Cortex of kidney (tissue), 1 donor: ENCODE results near the gene ZBTB17.
"Not testable (repeated sequence)": the region's sequence is repeated elsewhere in the genome, so short reads cannot be mapped to it uniquely, and the experiment has no call there.

Experiments used
- DNase-seq: peaks from one replicate; lab custom pipeline; 2025; lab: John Stamatoyannopoulos, UW

The ZBTB17 gene

DNA sequence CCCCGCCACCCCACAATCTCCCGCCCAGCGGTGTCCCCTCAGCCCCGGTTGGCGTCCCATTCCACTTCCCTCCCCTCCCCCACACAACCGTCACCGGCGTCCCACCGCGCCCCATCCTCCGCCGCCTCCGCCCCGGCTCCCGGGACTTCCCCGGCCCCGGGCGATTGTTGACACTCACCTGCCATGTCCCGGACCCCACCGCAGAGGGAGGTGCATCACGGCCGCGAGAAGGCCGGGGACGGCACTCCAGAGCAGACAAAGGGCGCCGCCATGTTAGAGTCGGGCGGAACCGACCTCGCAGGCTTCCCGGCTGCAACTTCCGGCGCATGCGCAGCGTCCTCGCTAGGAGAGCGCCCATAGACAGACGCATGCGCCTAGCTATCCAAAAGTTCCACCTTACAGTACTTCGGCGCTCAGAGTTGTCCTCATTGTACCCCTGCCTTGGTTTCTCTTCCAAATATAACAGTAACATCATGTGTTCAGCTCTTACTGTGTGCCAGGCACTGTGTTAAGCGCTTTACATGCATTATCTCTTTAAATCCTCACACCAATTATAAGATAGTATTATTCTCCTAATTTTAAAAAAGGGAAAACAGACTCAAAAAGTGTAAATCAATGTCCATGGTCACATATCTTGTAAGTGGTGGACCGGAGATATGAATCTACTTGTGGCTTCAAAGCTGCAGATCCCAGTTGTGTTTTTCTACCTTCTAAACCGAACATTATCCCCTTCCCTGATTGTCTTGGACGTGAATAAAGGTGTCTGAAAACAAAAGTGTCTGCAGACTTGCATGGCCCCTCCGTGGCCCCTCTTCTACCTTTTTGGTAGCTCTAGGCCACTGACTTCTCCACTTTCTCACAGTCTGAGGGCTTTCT, at the start of gene ZBTB17:
Gene ZBTB17, minus strand, starts transcription at position 297 of the 876 bp plus-strand sequence. CDS start 27,606 bp downstream, outside the sequence.
- DNase-seq = peak; percentile 59

DNA sequence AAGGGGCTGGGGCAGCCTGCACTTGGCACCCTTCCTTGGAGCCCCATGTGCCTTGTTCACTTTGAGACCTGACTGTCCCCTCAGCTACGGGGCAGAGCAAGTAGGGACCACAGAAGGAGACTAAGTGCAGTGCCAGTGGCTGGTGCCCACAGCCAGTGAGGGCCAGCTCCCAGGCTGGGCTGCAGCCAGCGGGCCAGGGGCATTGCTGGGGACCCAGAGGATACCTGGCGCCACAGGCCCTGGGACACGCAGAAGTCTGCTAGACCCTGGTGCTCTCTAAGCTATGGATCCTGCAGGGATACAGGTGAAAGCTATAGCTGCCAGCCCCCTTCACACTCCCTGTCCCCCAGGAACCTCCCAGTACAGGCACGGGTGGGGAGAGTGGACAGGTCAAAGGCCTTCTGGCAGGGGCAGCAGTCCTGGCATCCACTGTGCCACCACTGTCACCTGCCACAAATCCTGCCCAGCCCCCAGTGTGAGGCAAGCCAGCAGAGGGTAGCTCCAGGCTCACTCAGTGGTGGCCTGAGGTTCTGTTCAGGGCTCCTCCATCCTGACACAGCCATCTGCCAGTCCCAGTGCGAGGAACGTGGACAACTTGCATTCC, 47.3 kb upstream of the ZBTB17 start:
- DNase-seq = no peak

DNA sequence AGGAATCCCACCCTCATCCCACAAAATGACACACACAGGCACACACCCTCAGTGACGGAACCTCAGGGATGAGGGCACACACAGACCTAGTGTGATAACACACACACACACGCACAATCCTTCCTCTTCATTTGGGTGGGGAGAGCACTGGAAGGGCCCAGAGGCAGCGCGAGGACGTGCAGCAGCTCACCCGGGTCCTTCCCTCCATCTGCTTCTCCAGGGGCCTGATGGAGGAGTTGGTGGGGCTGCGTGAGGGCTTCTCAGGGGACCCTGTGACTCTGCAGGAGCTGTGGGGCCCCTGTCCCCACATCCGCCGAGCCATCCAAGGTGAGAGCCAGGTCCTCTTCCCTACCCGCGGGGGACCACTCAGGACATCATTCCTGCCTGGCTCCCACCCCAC, 46.5 kb upstream of the ZBTB17 start:
- no peak for DNase-seq

DNA sequence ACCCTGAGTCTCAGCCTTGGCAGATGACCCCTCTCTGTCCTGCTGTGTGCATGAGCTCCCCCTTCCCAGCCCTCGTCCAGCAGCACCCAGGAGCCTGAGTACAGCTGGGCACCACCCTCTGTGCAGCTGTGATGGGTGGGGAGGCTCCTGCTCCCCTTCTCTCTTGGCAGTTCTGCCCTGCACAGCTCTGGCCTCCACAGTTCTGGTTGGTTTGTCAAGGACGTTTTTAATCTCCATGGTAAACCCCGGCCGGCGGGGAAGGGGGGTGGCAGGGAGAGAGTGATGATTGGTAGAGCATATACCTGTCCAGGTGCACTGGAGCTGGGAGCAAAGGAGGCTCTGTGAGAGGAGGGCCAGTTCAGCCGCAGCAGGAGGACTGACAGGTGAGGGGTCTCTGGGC, 45.8 kb upstream of the ZBTB17 start, which contains the start of gene CLCNKA:
Gene CLCNKA, plus strand, starts transcription at position 356 of the 400 bp plus-strand sequence. CDS start 584 bp downstream, outside the sequence.
- DNase-seq = no peak

DNA sequence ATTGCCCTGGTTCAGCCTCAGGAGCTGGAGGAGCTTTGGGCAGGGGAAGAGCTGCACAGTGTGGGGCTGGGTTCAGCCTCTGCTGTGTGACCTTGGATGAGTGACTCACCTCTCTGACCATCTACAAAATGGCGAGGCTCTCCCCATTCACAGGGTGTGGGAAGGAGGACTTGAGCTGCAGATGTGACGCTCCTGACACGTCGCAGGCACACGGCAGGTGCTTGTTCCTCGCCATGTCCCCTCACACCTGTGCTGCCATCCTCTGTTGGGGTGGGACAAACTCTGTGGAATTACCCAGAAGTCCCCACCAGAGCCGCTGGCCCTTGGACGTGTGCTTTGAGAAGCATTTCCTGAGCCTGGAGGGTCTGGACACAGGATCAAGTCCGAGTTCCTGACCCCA, 45.0 kb upstream of the ZBTB17 start:
- not testable (repeated sequence) for DNase-seq

DNA sequence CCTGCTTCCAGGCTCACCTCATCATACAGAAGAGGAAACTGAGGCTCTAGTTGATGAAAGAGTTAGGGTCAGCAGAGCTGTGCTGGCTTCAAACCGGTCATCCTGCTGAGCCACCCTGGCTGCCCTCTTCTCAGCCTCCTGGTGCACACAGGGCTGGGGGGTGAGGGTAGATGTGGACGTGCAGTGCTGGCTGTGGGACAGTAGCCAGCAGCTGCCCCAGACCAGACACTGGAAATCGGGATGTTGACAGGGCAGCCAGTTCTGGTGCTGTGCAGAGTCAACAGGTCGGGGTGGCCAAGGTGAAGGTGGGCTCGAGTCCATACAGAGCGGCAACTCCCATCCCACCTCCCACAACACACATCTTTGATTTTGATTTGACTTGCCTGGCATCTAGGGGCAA, 44.4 kb upstream of the ZBTB17 start:
- no peak for DNase-seq

DNA sequence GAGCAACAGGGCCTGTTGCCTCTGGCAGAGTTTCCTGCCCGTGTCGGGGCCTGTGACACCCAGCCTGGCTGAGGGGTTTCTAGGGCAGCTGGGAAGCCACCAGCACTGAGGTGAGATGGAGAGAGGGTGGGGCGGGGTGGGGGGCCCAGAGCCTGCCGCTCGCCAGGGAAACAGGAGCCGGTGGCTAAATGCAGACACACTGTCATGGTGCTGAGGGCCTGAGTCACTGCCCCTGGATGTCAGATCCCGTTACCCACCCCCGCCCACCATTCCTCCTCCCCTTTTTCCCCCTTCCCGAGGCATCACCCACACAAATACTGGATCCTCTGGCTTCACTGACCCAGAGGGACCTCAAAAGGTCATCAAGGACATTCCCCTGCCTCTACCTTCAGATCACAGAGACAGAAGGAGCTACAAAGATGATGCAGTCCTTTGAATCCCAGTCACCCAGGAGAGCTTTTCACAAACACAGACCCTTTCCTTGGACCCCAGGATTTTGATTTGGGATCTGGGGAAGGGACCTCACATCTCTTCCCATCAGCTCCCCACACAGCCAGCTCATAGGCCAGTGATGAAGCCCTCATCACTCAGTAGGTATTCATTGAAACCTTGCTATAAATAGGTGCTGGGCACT, 43.9 kb upstream of the ZBTB17 start:
- no peak for DNase-seq

DNA sequence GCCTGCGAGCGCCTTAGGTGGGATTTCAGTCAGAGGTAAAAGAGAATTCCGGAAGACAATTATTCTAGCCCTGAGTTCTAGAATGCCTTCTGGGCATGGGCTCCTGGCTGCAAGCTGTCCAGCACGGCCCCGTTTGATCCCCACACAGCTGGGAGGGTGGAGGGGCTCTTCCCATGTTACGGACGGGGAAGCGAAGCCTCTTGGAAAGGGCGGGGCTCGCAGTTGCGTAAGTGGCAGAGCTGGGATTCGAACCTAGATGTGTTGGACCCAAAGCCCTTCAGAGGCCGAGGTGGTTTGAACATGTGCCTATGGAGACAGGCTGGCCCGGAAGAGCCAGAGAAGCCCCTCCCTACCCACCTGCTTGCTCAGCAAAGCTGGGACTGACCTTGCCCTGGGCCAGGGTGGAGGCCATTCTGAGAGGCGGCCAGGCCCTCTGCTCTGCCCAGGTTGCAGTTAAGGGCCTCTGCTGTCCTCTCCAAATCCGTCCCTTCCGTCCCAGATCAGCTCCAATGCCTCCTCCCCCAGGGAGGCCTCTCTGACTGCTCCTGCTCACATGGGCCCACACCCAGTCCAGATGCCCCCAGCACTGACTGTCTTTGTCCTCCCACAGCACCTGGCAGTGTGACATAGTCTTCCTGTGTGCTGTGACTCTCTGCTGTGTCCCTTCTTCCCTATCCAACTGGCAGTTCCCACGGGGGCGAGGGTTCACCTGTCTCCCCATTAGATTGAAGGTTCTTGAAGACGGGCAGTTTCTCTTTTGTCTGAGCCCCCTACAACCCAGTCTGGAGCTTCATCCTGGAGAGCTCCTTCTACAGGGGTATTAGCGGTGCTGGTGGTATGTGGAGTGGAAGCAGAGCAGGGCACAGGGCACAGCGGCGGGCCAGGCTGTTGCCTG, 43.1 kb upstream of the ZBTB17 start:
- no peak for DNase-seq

DNA sequence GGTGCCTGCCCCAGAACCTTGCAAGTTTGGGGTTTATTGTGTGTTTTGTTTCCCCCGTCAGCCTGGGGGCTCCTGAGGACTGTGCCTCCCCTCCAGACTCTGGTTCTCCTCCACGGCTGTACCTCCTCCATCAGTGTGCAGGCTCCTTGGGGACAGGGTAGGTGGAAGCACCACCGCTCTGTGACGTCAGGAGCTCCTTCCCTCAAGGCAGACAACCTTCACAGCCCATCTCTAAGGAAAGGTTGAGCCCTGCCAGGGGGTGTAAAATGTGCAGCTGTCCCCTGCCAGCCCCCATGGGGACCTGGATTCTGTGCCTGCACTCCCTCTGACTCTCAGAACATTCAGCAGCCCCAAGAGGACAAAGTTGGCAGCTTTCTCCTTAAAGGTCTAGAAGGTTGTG, 42.4 kb upstream of the ZBTB17 start:
- no peak for DNase-seq

DNA sequence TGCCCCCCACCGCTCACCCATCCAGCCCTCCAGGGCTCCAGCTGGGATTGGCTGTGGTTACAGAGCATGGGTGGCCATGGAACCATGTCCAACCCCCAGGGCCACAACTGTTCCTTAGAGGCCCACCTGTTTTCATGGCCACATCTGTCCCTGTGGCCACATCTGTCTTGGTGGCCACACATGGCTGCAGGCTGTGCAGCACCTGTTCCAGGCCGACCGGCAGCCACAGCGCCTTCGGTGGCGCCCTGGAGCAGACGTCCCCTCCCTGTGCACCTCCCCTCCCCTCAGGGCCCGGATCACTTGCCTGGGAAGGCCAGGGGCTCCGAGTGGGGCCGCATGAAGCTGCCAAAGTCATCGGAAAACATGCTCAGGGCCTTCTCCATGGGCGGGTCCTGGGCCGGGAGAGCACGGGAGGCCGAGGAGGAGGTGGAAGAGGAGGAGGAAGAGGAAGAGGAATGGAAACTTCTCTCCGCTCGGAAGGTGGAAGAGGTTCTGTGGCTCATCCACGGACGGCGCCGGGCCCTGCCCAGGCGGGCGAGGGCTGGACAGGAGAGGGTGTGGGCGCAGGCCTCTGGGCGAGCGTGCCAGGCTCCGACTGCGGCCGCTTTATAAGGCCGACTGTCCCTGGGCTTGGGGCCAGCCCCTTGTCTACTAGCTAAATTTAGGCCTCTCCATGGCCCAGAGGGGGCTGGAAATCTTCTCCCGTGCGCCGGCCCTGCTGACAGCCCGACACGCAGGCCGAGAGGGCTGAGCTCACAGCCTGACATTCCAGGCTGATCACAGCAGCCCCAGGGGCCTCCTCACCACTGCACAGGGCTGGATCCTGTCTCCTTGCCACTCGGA, 41.8 kb upstream of the ZBTB17 start, which contains the start of gene HSPB7:
Gene HSPB7, minus strand, starts transcription at position 583 of the 843 bp plus-strand sequence. Its CDS starts 80 bp downstream, at position 503.
- no peak for DNase-seq

DNA sequence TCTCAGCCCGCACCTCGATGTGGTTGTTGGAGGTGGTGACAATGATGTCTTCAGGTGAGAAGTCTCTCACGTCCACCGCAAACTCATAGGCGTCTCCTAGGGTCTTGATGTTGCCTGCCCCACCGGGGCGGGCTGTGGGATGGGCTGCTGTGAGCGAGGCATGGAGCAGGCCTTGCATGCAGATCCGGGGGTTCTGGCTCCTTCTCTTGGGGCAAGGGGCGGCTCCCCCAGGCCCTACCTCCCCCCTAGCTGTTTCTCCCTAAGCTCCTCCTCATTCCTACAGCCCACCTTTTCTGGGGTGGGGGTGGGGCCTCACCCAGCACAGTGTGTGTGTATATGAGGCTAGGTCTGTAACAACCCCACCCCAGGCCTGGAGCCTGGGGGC, 41.2 kb upstream of the ZBTB17 start:
- no peak for DNase-seq

DNA sequence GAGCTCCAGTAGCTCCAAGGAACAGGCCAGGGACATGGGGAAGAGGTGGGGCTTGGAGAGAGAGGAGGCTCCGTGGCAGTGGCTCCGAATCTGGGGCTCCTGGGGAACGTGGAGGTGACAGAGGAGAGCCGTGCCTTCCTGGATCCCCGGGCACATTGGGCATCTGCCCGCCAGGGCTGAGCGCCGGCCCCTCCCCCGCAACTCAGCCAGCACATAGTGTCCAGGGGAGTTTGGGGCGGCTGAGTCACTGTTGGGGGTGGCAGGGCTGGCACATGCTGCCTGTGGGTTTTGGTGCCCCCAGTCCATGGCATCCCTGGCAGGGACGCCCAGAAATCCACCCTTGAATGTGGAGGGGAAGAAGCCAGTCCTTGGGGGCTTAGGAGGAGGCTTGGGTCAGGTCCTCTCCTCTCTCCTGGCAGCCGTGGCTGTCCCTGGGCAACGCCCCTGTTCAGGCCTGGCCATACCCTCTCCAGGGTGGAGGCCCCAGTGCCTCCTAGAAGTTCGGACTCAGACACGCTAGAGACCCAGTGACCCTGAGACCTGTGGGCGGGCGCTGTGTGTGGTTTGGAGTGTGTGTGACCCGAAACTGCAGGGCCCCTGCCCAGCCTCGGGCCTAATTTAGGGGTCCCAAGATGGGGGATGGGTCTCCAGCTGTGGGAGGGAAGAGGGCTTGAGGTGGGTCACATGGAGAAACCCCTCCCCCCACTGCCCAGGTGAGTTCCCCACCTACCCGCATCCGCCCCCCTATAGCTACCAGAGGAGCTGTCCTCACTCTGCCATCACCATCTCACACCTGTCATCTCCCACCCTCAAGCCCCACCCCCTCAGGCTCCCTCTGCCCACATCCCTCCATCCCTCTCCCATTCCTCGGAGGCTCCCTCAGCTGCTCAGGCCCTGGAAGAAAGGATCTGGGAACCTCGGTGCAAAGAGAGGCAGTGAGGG, 40.3 kb upstream of the ZBTB17 start:
- DNase-seq = no peak

DNA sequence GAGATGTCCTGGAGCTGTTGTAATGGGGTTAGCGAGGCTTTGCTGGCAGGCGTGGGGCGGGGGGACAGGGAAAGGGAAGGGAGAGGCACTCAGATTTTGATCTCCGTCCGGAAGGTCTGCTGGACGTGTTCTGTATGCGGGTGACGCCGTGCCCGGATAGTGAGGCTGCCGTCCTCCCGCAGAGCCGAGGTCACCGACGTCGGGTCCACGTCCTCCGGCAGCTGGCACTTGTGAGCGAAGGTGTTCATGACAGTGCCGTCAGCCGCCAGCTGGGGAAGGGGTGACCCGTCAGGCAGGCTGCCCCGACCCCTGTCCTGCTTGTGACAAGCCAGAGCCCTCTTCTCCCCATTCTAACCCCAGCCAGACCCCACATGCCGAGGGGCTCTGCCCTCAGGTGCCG, 39.6 kb upstream of the ZBTB17 start:
- DNase-seq = no peak

DNA sequence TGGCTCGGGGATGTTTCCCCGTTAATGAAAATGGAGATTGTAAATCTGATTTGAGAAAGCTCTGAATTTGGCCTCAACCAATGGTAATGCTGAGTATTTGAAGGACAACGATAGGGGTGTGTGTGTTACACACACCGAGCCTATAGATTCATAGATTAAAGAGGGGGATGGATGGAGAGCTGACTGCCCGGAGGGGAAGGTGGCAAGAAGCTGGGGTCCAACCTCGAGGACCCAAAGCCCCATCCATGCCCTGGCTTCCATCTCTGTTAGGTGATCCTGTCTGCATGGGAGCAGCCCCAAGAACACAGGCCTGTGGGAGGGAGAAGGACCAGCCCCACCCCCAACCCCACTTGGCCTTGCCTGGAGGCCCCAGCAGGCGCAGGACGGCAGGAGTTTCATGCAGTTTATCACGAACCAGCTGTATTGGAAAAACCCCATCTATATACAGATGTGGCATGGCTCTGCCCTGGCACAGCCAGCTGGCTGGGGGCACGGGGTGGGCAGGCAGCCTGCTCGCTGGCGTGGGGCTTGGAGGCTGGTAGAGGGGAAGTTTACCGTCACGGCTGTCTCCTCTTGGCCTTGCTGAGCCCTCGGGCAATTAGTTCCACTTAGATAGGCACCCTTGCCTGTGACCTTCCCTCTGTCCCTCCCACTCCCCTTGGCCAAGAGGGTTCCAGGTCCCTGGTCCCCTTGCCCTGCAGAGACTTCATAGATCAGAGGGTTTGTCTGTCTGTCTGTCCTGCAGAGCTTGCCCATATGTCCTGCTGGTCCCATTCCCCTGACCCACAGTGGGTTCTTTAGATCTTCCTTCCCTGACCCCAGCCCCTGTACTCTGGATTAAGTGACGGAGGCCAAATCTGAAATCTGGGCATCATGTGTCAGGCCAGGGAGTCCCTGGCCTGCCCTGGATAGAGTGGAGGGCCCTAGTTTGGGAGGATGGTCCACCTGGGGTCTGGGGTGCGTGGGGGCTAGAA, 38.9 kb upstream of the ZBTB17 start:
- no peak for DNase-seq

DNA sequence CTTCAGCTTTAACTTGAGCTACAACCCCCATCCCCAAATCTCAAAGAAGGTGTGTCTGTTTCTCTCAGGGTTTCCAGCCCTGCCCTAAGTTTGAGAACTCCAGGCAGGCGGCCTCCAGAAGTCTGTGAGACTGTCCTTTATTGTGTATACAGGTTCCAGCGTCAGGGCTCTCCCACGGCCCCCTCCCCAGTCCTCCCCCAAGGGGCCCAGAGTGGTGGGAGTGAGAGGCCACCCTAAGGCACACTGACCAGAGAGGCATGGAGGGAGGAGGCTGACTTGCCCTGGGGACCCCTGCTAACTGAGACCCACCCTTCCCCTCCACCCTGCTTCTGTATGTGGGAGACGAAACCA, 38.0 kb upstream of the ZBTB17 start:
- DNase-seq = no peak

DNA sequence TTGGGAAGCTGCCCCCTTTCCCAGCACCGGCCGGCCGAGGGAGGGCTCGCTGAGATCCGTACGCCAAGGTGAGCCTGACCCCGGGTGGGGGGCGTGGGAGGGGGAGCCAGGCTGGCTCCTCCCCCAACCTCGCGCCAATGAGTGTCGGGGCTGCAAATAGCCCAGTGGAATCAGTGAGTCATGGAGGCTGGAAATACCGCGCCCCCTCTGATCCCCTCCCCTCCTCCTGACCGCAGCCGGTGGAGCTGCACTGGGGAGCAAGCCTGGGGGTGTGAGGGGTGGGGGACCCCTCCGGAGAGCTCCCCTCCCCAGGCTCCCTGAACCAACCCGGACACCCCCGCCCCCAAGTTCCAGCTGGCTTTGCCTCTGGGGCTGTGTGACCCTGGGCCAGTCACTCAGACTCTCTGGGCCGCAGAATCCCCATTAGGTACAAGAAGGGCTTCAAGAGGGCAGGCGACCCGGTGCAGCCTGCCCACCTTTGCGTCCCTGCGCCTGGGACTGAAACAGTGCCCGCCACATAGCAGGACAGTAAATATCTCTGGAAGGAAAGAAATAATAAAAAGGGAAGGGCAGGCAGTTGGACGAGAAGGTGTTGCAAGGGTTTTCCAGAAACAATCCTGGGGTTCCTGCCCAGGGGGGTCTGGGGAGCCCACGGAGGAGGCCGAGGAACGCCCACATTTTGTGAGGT, 37.5 kb upstream of the ZBTB17 start:
- no peak for DNase-seq

DNA sequence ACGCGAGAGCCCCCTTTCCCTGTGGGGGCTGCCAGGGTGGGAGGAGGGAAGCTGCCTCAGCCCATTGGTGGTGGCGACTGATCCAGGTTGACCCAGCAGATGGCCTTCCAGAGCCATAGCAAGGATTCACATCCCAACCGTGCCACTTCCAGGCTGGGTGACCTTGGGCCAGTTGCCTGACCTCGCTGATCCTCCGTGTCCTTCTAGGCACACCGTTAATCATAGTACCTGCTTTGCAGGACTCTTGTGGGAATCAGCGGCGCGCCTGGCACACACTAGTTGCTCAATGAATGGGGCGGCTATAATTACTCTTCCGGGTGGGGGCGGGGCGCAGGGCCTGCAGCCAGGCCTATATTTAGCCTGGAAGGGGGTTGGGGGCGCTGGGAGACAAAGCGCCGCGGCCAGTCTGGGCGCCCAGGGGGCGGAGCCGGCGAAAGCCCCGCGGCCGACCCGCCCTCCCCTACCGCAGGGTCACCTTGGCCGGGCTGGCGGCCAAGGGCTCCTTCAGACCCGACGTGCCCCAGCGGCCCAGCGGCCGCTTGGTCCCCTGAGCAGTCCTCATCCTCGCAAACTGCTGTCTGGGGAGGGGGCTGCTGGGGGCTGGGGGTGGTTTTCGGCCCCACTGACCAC, 36.8 kb upstream of the ZBTB17 start:
- DNase-seq = no peak
